GM19043 (cell line): Measurements from ENCODE around the gene SV2A.

Experiments
- ATAC-seq: cut with Tn5 transposase; IDR thresholded peaks from one replicate; pipeline ENCODE4 v1.9.1; 2021; ENCODE audit warnings: low read depth; ENCODE audit not compliant: unreplicated experiment

The SV2A gene

DNA sequence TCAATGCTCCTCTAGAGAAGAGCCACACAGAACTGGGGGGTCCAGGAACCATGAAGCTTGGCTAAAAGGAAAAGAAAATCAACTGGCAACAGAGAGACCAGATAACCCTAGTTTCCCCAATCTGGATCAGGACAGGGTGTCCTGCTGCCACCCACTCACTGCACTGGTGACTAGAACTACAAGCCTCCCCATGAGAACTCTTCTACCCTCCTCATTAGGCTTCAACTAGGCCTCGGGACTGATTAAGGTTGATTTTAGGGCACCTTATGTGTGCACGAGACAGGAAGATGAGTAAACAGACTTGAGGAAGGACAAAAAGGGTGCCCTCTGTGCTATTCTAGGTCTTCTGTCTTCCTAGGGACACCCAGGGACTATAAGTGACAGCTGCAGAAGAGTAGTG is 12.2 kb upstream of the SV2A start:
- ATAC-seq, result no peak

- ATAC-seq, result no peak
Observed at GRCh38 chr1:149928401-149928724, 10.7 kb upstream of the SV2A start.

DNA sequence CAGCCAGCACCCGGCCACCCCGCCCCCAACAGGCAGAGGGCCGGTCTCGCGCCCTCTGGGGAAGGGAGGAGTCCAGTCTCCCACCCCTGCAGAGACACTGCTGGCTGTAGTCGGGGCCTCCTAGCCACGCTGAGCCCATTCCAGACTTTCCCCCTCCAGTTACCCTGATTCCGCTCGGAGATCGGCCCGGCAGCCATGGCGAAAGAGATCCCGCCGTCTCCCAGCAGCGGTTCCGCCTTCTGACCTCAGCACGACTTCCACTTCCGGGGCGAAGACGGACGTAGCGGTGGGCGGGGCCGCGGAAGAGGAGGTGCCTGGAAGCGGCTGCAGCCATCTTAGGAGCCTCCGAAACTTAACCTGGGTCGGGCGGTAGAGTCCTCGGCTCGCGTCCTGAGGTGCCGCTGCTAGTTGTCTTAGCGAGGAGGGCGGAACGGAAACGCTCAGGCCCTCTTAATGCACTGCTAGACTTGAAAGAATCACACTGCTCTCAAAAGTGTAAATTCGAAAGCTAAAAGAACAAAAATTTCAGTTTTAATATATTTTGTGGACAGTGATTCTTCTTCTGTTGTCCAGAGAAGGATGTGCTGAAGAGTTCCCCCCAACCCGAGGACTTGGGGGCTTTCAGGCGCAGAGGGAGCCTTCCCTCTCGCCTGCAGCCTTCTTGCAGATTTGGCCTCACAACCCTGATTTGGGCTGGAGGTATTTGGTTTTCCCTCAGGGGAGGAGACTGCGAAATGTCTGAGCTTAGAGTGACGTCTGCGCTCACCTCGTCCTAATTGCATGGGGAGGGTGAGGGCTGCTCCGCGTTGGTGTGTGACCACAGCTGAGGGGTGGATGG is 10.1 kb upstream of the SV2A start, which contains the start of gene SF3B4:
Gene SF3B4, minus strand, starts transcription at position 241 of the 838 bp plus-strand sequence. Its CDS starts 44 bp downstream, at position 197.
- ATAC-seq, result peak; percentile 90

DNA sequence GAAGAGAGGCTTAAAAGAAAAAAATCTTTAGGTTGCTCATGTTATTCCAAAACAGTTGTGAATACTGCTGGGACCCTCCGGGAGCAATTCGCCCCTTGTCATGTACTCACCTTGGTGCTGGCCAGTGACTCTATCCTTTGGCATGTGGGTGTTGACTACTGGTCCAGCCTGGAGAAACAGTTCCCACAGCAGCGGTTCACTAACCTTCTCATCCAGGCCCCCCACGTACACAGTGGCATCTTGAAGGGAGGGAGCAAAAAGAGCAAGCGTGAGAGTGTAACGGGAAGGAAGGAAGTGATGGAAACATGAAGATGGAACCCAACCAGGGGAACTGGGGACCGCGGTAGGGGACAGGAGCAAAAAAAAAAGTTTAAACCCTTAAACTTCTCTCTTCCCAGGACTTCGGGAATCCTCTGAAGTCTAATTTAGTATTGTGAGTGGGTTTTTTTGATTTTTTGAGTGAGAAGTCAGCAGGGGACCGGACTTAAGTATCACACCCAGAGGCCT is 9.5 kb upstream of the SV2A start:
- no peak for ATAC-seq

DNA sequence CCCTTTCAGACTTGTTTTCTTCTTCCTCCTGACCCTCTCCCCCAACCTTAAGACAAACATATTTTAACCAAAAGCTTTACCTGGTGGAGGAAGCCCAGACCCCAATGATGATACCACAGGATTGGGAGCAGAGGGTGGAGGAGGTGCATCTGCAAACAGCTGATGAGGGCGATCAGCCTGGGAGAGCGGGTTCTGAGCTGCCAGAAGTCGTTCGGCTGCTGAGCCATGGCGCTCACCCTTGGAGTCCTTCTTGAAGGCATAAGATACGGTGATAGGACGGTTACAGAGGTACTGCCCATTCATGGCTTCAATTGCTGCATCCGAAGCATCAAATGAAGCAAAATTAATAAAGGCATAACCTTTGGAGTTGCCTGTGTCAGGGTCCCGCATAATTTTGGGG is 8.7 kb upstream of the SV2A start:
- no peak for ATAC-seq

DNA sequence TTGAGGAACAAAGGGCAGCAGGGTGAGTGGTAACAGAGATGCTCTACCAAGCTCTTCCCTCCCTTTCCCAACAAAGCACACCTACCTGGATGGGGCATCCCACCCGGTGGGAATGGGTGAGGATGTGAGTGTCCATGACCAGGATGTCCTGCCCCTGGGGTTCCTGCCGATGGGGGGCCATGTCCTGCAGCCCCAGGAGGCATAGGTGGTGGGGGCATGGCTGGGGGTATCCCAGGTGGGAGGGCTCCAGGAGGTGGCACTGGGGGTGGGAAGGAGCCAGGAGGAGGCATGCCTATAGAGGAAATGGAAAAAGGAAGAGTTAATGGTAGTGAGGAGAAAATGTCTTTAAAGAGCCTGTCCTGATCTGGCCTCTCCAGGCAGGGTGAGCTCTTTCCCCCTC is 8.1 kb upstream of the SV2A start:
- no peak for ATAC-seq

DNA sequence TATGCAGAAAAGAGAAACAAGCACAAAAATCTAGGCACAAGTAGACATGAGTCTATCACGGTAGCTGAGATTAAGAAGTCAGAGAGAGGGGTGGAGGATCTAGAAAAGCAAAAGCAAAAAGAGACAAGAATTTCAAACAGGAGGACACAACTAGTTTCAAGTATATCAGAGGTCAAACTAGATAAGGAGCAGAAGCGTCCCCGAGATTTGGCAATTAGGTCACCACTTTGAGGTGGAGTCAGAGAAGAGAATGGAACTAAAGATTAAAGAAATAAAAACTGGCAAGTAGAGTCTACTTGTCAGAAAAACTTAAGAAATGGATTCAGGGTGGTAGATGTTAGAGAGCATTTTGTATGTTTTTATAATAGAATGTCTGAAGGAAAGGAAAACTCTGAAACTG is 7.7 kb upstream of the SV2A start:
- ATAC-seq, result no peak

GRCh38 chr1:149923626-149924025 is 6.0 kb upstream of the SV2A start:
- no peak for ATAC-seq

- no peak for ATAC-seq
Observed at GRCh38 chr1:149916898-149917252, 769 bp downstream of the SV2A start.

GRCh38 chr1:149916193-149916897 is 1.3 kb downstream of the SV2A start:
- no peak for ATAC-seq

GRCh38 chr1:149915429-149916192 is 2.0 kb downstream of the SV2A start:
- ATAC-seq, result no peak

DNA sequence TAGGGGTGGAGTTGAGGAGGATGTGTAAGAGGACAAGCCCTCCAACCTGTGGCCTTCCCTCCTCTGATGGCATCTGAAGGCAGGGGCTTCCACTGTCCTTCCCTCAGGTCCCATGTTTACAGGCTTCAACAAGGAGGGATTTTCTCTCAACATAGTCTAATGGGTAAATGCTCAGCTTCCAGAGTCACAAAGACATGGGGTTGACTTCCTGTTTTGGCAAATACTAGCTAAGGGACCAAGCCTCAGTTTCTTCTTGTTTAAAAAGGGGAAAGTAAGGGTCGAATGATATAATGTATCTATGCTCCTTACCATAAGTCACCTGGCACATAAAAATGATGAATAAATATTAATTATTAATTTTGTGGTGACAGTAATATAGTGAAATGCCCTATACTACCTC is 3.1 kb downstream of the SV2A start:
- ATAC-seq, result no peak

GRCh38 chr1:149906570-149907075 is 11.0 kb downstream of the SV2A start:
- no peak for ATAC-seq

DNA sequence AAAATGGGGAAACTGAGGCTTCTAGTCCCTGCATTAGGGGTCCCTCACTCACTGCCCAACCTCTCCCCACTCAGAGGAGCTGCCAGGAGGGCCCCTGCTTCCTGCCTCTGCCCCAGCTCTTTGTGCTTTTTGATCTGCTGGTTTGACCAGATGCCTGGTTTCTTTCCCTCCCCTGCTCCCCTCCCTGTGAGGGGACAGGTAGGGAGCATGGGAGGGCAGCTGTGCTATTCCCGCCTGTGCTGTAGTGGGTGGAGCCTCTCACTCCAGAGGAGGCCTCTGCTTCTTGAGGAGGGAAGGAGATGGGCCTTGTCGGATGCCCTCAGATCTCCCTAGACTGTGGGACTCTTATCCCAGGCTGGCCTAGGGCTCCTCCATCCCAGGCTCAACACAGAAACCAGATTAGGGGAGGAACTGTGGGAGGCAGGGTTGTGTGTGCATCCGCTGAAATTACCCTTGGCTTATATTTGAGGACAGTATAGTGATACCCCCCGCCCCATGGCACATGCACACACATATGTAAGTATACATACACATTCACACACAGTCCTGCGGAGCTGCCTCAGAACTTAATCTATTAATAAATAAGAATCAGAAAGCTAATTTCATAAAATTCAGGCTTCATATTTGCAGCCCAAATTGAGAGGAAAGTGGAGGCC is 13.7 kb downstream of the SV2A start:
- no peak for ATAC-seq

- peak; percentile 94 for ATAC-seq
Observed at GRCh38 chr1:149899460-149900284, 18.0 kb downstream of the SV2A start, which contains the start of gene BOLA1. Gene BOLA1 (plus strand): TSS chr1:149899568. CDS start chr1:149900060, 492 bp downstream.

DNA sequence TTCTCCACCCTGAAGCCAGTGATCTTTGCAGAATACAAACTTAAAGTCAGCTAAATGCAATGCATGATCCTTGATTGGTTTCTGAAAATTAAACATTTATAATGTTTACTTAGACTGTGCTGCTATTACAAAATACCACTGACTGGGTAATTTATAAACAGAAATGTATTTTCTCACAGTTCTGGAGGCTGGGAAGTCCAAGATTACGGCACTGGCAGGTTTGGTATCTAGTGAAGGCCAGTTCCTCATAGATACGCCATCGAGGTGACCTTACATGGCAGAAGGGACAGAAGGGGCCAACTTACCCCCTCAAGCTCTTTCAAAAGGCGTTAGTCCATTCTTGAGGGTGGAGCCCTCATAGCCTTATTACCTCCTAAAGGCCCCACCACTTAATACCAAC is 21.1 kb downstream of the SV2A start:
- no peak for ATAC-seq

GRCh38 chr1:149888999-149889289 is 28.7 kb downstream of the SV2A start:
- no peak for ATAC-seq

- ATAC-seq, result no peak
Observed at GRCh38 chr1:149888247-149888998, 29.2 kb downstream of the SV2A start.
